HS-5 (cell line): ENCODE data around the gene CD163L1.
"Not testable (repeated sequence)": the region's sequence is repeated elsewhere in the genome, so short reads cannot be mapped to it uniquely, and the experiment has no call there.

ENCODE experiments used
- DNase-seq: peaks from one replicate; pipeline ENCODE4 v3.0.0-alpha.2; 2012; ENCODE audit warnings: low read depth

Gene CD163L1

DNA sequence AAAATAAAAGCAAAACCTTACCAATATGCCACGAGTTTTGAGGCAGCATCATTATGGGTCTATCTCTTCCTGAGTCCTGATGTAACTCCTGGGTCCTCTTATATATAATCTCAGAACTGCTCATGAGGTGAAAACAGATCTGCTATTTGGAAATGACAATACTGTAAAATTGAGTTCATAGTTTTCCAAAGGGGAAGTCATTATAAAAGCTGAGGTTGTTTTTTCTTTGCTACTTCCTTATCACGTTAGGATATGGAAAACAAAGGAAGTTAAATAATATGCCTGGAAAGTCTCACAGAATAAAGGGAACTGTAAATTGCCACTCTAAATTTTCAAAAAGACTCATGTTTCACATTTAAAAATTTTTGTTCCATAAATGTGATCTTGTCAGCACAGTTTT is at the start of gene CD163L1:
Gene CD163L1 (minus strand): TSS at position 78 of the 400 bp plus-strand sequence. CDS start 26 bp downstream, at position 52.
- DNase-seq, result no peak

DNA sequence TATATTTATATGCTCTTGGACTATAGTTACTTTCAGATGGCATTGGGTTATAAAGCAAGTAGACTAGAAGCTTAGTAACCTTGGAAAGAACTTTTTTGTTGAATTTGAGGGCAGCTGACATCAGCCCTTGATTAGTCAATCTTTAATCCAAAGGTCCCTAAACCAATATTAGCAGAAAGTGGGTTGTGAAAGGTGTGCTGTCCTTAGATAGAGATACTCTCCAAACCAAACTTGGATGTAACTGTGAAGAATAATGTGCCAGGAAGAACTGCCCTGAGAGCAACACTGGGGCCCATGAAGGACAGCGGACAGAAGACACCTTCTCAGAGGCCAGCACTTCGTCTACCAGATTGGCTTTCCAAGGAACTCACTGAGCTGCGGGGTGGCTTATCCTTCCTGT is 49.1 kb upstream of the CD163L1 start:
- DNase-seq, result no peak

DNA sequence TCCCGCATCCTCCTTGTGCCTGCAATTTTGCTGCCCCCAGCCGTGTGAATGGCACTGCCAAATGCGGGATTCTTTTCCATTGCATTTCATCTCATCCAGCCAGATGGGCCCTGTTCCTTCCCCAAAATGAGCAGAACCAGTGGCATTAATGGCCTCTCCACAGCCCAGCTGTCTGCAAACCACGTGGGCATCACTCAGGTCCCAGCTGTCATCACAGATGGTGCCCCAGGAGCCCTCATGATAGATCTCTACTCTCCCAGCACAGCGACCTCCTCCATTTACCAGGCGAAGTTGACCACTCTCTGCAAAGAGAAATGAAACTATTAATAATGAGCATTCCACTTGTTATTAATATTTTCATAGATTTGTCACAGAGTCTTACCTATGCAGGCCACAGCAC is 42.6 kb upstream of the CD163L1 start:
- DNase-seq, result no peak

- DNase-seq, result no peak
Measured at GRCh38 chr12:7485095-7485494, 41.1 kb upstream of the CD163L1 start.

DNA sequence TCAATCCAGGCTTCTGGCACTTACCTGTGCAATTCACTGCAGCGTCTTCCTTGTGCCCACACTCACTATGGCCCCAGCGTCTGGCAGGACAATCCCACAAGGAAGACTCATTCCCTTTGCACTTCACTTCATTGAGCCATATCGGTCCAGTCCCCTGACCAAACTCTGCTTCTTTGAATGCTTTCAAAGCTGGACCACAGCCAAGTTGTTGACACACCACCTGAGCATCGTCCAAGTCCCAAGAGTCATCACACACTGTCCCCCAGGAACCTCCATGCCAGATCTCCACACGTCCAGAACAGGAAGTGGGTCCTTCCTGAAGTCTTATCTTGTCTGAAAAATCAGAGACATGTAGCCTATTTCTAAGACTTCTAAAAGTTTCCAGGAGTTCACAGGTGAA is 39.4 kb upstream of the CD163L1 start:
- no peak for DNase-seq

DNA sequence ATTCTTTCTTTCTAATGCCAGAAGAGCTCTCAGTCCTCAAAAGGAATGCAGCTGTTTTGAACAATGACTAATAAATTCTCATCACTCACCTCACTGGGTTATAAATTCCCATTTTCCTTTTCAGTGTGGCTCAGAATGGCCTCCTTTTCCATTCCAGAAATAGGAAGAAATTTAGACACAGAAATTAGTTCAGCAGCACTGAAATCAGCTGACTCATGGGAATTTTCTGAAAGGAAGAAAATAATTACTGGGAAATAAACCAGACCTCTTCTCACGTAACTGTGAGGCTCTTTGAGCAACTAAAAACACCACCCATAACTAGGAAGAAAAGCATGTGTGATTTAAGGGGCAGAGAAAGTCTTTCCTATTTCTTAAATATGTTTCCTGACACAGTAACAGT is 35.8 kb upstream of the CD163L1 start:
- no peak for DNase-seq

DNA sequence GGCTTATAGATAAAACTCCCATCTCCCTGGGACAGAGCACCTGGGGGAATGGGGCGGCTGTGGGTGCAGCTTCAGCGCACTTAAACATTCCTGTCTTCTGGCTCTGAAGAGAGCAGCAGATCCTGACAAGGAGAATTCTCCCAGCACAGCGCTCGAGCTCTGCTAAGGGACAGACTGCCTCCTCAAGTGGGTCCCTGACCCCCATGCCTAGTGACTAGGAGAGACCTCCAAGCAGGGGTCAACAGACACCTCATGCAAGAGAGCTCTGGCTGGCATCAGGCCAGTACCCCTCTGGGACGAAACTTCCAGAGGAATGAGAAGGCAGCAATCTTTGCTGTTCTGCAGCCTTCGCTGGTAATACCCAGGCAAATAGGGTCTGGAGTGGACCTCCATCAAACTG is 28.1 kb upstream of the CD163L1 start:
- no peak for DNase-seq

- DNase-seq, result peak; percentile 36
Measured at GRCh38 chr12:7460375-7461259, 16.7 kb upstream of the CD163L1 start.

GRCh38 chr12:7459973-7460372 is 16.0 kb upstream of the CD163L1 start:
- DNase-seq, result no peak

- no peak for DNase-seq
Measured at GRCh38 chr12:7451756-7452155, 7.8 kb upstream of the CD163L1 start.

DNA sequence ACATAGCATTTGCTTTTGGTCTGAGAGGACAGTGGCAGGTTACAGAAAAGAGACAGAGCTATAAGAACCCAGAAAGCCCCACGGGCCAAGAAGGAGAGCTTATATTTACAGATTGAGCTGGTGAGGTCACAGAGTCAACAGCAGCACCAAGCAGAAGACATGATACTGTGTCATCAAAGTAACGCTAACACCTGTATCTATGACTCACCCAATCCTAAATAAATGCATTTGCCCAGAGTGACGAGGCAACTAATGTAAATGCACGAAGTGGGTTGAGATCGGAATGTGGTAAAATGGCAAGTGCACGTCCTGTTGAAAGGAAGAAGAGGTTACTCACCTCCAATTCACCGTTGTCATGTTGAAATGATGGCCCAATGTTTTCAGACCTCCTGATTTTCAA is 6.7 kb upstream of the CD163L1 start:
- no peak for DNase-seq

DNA sequence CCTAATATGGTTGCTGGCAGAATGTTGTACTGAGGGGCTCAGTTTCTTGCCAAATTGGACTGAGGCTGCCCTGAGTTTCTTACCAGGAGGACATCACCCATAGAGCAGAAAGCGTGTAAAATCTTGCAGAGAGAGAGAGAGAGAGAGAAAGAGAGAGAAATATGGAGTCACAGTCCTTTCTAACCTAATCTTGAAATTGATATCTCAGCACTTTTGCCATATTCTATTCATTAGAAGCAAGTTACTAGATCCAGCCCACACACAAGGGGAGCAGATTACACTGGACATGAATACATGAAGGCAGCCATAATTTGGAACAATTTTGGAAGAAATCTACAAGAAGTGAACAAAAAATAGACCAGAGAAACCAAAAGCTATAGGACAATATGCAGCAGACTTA is 4.1 kb upstream of the CD163L1 start:
- no peak for DNase-seq

DNA sequence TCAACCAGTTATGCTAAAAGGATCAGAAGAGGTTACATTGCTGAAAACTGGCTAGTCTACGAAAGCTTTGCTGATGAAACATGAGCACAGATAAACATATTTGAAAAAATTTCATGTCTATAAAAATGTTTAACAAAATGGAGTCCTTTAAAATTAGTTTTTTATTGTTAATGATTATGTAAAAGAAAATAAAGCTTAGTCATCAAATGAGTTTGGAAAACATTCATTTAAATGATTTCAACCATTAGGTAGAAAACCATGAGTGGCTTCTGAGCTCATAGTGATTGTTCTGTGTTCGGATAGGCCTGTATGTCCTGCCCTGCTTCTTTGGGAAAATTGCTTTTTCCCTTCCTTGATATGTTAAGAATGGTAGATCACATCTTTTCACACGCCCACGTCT is 584 bp upstream of the CD163L1 start:
- DNase-seq, result no peak

DNA sequence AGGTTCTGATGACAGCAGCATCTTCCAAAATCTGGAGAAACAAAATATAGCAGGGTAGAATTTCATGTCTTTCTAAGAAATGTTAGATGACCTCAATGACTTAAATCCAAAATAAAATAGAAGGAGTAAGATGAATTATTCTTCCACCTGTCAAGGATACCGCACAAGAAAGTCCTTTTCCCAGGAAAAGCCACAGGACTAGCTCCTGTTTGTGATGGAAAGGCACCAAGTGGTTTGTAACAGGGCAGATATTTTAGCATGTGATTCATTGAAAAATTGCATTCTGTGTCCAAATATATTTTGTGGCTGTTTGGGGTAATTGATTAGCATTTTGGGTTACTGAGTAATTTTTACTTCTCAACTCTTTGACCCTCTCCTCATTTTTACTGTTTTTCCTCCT is 2.7 kb downstream of the CD163L1 start:
- DNase-seq, result no peak

- DNase-seq, result no peak
Measured at GRCh38 chr12:7439579-7440505, 4.1 kb downstream of the CD163L1 start.

- not testable (repeated sequence) for DNase-seq
Measured at GRCh38 chr12:7438291-7438995, 5.5 kb downstream of the CD163L1 start.

GRCh38 chr12:7437494-7437893 is 6.5 kb downstream of the CD163L1 start:
- not testable (repeated sequence) for DNase-seq

DNA sequence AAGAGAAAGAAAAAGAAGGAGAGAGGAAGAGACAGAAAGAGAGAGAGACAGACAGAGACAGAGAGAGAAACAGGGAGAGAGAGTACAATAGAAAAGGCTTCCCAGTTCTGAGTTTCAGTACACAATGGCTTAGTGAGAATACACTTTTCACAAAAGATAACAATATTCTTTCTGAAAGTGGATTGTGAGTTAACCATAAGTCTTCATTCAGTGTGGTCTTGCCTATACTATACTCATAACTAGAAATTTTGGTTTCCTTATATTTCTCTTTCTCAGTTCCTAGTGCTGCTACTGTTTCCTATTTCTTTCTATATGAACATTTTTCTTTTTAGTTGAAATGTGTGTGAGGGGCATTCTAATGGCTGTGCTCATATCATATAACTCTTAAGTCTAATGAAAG is 9.3 kb downstream of the CD163L1 start:
- no peak for DNase-seq

DNA sequence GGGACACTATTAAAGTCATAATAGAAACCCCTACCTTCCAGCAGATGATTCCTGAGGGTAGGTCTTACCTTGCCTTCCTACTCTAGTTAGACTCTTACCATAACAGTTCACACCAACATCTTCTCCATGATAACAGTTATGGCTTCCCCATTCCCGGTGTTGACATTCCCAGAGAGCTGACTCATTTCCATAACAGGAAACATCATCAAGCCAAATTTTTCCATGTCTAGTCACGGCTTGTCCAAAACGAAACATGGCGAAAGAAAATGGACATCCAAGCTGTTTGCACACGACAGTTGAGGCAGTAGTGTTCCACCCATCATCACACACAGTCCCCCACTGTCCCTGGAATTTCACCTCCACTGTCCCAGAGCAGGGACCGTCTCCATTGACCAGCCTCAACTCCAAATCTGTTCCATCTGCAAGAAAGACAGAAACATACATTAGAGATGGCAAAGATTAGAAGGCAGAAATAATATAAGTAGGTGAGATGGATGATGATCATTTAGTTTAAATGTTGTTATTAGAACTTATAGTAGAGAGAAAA is 10.6 kb downstream of the CD163L1 start:
- DNase-seq, result peak; percentile 81

DNA sequence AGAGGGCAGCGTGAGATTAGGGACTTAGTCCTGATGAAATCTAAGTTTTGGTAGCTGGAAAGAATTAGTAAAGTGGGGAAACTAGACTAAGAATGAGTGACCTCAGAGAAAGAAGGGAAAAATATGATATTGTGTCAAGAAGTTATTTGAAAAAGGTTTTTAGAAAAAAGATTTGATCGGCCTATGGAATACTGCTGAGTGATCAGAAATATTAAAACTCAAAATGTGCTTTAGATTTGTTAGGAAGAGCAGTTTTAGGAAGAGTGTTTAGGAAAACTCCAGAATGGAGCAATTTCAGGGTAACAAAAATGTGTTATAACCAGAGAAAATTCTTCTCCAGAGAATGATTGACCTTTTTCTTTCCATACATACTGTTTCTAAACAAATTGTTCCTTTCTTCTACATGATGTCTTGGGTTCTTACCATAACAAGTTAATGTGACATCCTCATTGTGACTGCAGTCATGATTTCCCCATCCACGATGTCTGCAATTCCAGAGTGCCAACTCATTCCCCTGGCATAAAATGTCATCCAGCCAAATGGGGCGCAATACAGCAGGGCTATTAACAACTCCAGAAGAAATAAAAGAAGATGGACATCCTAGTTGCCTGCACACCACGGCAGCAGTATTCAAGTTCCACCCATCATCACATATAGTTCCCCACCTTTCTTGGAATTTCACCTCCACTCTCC is 11.8 kb downstream of the CD163L1 start:
- peak; percentile 37 for DNase-seq

GRCh38 chr12:7411343-7411742 is 32.6 kb downstream of the CD163L1 start:
- no peak for DNase-seq
